ENCODE data around the gene EMP3.

- no peak for TF ChIP-seq POLR2A (IDR thresholded peaks at IDR 0.05)
- no peak for TF ChIP-seq CTCF (IDR thresholded peaks at IDR 0.05 in 8 of 11, conservative IDR thresholded peaks at IDR 0.05 in 3 of 11)
- no peak for TF ChIP-seq POLR2AphosphoS5 (IDR thresholded peaks at IDR 0.05)
Measured at GRCh38 chr19:48367855-48368254, 42.5 kb downstream of the EMP3 start.

Data from spleen (tissue), 7 donors.